NCI-H2171 (cell line): ENCODE data around the gene TMPRSS4.

Source experiments
- DNase-seq: peaks from one replicate; lab custom pipeline; 2025; lab: John Stamatoyannopoulos, UW

The TMPRSS4 gene

DNA sequence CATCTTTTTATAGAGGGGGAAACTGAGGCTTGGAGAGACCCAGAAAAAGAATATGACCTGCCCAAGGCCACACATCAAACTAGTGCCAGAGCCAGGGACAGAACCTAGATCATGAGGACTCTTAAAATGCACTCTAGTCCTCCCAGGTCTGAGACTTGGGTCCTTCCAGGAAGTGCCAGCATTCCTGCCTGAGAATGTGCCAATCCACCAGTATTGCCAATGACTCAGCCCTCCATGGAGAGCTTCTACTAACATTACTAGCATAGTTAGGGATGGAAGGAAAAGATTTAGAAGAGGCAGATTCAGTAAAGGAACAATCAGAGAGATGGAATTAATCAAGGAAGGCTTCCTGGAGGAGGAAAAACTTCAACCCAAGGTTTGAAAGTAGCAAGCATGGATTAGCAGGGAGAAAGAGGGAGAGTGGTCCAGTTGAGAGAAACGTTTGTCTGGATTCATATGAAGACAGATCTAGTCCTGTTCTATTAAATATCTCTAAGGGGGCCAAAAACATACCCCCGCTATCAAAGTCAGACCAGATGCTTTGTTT, 30.0 kb downstream of the TMPRSS4 start:
- no peak for DNase-seq

- DNase-seq, result no peak
Measured at GRCh38 chr11:118108513-118108912, 31.6 kb downstream of the TMPRSS4 start.

DNA sequence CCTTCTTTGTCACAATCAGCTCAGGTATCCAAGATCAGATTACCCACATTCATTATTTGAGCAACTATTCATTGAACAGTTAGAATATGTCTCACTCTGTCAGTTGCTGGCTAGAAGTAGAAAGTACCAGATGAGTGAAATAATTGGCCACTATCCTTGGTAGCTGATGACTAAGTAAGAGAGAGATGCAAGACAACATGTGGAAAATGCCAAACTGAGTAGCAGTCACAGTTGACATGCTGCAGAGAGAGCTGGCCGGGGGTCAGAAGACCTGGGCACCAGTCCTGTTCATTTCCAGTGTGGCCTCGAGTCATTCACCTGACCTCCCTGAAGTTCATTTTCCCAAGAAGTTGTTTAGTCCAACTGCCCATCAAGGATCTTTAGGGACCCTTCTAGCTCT, 32.4 kb downstream of the TMPRSS4 start:
- no peak for DNase-seq

DNA sequence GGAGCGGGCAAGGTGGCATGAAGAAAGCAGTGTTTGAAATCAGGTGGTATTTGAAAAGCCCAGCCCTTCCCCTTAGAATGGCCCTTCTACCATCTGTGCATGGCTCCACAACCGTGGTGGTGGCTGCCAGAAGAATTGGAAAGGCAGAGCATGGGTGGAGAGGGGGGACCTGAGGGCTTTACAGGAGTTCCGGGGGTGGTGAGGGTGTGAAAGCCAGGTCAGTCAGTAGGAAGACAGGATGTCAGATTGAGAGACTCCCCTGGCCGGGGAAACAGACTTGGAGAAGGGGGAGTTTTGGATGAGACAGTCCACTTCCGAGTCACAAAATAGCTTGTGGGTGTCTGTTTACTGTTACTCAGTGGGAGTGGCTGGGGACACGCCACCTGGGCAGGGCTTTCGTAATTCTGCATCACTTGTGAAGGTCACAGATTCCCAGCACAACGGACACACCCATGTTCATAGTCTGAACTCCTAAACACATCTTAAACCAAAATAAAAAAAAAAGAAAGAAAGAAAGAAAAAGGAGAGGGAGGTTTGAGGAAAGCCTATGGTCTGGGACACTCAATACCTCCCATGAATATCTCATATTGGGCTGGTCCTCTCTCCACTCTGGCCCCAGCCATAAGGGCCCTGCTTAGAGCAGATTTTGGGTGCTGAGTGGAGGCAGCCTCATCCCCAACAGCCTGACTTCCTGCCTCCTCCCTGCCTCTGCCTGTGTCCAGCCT, 34.3 kb downstream of the TMPRSS4 start:
- DNase-seq, result no peak

GRCh38 chr11:118111744-118112035, 34.8 kb downstream of the TMPRSS4 start:
- DNase-seq, result no peak

DNA sequence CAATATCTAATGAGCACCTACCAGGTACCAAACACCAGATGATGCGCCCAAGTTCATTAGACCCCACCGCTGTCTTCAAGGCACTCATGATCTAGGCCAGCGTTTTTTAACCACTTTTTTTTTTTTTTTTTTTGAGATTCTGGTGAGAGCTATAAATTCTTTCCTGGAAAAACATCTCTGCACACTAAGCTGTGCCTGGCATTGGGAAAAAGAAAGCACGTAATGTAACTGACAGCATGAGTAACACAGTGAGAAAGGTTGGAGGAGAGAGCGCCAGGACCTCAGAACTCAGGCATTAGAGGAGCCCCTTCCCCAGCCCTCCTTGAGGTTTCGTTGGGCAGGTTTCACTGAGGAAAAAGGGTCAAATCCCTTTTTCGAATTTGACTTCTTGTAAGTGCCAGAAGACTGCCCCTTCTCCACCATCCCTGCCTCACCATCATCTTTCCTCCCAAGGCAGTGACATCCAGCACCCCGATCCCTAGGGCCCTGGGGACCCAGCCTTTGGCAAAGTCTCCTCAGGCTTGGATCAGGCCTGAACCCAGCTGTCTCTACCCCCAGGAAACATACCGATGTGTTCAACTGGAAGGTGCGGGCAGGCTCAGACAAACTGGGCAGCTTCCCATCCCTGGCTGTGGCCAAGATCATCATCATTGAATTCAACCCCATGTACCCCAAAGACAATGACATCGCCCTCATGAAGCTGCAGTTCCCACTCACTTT, 36.0 kb downstream of the TMPRSS4 start:
- DNase-seq, result no peak

- DNase-seq, result no peak
Measured at GRCh38 chr11:118114266-118114665, 37.4 kb downstream of the TMPRSS4 start.

DNA sequence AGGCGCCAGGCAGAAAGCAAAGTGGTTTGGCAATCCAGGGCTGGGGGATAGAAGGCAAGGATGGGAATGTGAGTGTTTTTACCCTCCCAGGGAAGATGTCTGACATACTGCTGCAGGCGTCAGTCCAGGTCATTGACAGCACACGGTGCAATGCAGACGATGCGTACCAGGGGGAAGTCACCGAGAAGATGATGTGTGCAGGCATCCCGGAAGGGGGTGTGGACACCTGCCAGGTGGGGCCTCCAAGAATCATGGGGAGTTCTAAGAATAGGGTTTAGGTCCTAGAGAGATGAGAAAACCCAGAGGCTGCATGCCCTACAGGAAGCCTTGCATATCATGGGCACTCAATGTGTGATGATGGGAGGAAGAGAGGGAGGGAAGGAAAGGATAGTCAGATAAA, 38.2 kb downstream of the TMPRSS4 start:
- no peak for DNase-seq

DNA sequence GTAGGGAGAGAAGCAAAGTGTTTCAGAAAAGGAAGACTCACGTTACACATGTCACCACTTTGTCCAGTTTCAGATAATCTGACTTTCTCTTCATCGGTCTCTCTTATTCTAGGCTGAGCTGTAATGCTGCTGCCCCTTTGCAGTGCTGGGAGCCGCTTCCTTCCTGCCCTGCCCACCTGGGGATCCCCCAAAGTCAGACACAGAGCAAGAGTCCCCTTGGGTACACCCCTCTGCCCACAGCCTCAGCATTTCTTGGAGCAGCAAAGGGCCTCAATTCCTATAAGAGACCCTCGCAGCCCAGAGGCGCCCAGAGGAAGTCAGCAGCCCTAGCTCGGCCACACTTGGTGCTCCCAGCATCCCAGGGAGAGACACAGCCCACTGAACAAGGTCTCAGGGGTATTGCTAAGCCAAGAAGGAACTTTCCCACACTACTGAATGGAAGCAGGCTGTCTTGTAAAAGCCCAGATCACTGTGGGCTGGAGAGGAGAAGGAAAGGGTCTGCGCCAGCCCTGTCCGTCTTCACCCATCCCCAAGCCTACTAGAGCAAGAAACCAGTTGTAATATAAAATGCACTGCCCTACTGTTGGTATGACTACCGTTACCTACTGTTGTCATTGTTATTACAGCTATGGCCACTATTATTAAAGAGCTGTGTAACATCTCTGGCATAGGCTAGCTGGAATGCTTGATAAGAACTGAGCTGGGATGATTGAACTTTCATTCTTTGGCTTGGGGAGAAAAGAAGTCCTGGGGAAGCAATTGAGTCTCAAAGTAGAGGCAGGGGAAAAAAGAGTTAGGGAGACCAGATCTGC, 41.1 kb downstream of the TMPRSS4 start:
- DNase-seq, result no peak

GRCh38 chr11:118120793-118121192, 43.9 kb downstream of the TMPRSS4 start:
- DNase-seq, result no peak

GRCh38 chr11:118124929-118125535, 48.2 kb downstream of the TMPRSS4 start:
- peak; percentile 3 for DNase-seq

DNA sequence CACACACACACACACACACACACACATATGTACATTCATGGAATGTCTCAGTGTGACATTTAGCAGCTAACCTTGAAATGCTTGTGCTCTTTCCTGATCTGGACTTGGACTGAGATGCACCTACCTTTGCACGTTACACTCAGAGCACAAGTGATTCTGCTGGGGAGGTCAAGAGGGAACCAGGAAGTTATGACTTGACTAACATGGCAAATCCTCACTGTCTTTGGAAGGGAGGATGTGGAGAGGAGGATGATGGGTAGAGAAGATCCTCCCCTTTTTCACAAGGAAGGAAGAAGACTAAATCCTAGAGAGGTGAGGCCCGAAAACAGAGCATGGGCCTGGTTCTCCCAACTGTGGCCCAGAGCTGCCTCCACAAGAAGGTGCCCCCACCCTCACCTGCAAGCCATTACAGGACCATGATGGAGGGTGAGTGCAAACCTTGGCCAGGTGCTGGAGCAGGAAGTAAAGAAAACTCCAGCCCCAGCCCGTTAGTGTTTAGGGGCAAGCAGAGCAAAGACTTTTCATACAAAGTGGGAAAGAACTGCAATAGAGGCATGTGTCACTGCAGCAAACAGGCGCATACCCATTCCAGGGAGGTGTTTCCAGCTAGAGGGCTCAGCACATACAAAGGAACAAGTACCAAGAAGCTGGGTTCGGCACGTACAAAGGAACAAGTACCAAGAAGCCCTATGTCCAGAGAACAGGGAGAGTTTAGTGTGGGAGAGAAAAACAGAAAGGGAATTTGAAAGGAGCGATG, 49.4 kb downstream of the TMPRSS4 start:
- no peak for DNase-seq

- DNase-seq, result no peak
Measured at GRCh38 chr11:118128310-118128709, 51.4 kb downstream of the TMPRSS4 start.

GRCh38 chr11:118128721-118129470, 52.0 kb downstream of the TMPRSS4 start:
- DNase-seq, result no peak

GRCh38 chr11:118129471-118130172, 52.7 kb downstream of the TMPRSS4 start:
- no peak for DNase-seq

DNA sequence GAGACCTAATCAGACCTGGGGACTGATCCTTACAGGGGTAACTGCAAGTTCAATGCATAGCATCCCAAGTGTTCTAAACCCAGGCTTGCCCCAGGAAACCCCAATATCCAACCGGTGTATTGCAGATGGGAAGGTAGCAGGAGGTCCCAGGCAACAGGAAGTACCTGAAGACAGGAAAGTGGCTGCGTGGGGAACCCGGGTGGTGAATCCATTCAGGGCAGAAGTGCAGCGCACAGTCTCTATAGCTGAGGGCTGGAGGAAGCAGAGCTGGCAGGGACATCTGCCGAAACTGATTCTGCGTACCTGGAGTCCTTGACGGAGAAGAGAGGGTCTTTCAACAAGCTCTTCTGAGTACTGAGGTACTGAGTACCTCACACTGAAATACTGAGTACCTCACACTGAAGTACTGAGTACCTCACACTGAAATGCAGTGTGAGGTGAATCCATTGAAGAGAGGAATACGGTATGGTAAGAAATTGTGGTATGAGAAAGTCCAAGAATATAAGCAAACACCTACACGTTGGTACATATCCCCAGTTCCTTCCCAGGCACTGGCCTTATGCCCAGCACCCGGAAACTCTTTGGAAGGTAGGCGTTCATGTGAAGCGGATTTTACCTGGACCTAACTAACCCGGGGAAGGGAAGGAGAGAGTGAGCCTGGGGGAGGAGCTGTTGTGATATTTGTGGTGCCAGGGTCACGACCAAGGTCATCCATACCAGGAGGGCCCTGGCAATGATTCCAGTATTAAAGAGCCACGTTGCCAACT, 55.7 kb downstream of the TMPRSS4 start:
- DNase-seq, result no peak

DNA sequence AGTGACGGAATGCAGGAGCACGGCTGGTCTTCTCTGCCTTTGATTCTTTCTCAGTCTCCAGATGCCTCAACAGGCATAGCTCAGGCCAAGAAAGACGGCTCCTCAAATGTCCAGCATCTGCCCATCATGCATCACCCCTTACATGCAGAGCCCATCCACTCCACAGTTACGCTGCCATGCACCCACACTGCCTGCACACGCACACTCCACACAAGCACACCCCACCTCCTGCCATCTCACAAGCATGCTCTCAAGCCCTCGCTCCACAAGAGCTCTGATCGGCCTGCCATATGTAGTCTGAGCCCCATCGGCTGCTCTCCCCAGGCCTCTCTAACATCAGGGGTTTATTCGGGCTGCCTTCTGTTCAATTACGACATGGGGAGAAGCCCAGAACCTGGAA, 56.9 kb downstream of the TMPRSS4 start:
- no peak for DNase-seq

DNA sequence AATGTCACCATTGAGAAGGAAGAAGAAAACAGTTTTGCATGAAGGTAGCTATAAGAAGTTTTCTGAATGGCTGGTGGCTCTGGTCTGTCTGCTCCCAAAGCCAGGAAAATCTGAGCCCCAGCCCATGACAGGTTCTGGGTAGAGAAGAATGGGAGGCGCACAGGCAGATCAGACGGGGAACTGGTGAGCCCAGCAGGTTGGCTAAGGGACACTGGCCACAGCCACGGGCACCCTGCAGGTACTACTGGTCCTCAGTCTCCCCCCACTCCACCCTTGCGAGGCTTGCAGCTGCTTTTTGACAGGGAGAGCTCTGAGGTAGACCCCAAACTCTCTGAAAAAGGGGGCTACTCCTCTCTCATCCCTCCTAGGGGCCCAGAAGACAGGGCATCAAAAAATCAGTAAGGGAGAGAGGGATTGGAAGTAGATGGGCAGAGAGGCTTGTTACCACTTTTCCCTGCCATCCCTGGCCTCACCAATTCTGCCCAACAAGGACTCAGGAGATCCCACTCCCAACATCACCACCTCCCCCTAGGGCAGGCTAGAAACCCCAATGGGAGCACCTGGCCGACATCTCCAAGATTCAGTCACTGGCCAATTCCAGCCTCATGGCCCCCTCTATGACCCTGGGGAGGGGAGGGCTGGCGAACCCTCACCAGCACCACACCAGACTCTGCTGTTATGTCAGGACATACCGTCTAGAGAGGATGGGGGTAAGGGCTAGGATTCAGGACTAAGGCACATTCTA, 58.3 kb downstream of the TMPRSS4 start:
- no peak for DNase-seq

- DNase-seq, result no peak
Measured at GRCh38 chr11:118135796-118136165, 58.9 kb downstream of the TMPRSS4 start.
